22Rv1 (cell line): ENCODE results near the gene TCF12.

Source experiments
- ZFX ChIP-seq: fragments of 450-650 bp; IDR thresholded peaks from 2 replicates; pipeline ENCODE4 v1.6.1; 2017; ENCODE audit warnings: antibody characterized with exemption, borderline replicate concordance
- TF ChIP-seq, protein P1 (sequence below): fragments of 450-650 bp; IDR thresholded peaks from 2 replicates; pipeline ENCODE4 v1.5.1; 2017; ENCODE audit warnings: mild to moderate bottlenecking

GRCh38 chr15:56968256-56968655 lies 49.8 kb downstream of the TCF12 start:
- TF ChIP-seq, protein P1, sequence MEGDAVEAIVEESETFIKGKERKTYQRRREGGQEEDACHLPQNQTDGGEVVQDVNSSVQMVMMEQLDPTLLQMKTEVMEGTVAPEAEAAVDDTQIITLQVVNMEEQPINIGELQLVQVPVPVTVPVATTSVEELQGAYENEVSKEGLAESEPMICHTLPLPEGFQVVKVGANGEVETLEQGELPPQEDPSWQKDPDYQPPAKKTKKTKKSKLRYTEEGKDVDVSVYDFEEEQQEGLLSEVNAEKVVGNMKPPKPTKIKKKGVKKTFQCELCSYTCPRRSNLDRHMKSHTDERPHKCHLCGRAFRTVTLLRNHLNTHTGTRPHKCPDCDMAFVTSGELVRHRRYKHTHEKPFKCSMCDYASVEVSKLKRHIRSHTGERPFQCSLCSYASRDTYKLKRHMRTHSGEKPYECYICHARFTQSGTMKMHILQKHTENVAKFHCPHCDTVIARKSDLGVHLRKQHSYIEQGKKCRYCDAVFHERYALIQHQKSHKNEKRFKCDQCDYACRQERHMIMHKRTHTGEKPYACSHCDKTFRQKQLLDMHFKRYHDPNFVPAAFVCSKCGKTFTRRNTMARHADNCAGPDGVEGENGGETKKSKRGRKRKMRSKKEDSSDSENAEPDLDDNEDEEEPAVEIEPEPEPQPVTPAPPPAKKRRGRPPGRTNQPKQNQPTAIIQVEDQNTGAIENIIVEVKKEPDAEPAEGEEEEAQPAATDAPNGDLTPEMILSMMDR: no peak
- TF ChIP-seq ZFX: no peak
